Measurements from ENCODE around the gene MYZAP.

MYZAP gene

DNA sequence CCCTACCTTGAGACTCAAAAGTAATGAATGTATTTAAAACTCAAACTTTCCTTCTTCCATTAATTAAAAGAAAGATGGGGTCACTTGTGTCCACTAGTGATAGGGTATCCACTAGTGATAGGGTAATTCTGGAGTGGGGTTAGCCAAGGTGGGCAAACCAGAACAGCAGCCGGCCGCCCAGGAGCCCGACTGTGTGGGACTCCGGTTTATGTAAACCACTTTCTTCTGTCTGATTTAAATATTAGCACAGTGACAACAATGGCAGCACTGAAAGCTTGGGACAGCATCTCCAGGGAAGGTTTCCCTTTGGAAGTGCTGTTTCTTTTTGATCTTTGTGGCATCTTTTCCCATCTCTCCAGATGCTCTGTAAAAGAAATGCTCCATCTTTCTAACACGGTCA lies 722 bp downstream of the MYZAP start:
- H3K27ac ChIP-seq (ENCODE audit: low read depth, low read length), result no peak overlapping the region
- no peaks in the 10 kb centered on the region for H3K36me3 ChIP-seq (ENCODE audit: control insufficient read depth, insufficient read depth, low read length)
- H3K27me3 ChIP-seq (ENCODE audit: control insufficient read depth, insufficient read depth, low read length), result peaks cover 43% of the 10 kb centered on the region
- no peak overlapping the region for H3K9ac ChIP-seq (ENCODE audit: low read length)
- no peaks in the 10 kb centered on the region for H3K9me3 ChIP-seq (ENCODE audit: control insufficient read depth, insufficient read depth, low read depth, low read length)
- 0 out of 2 replicates have a peak, but pooled peaks cover 5% of the 10 kb centered on the region for H3K4me1 ChIP-seq (ENCODE audit: control insufficient read depth, insufficient read depth, low read length)
- H3K4me3 ChIP-seq (ENCODE audit: low read depth, low read length), result peak overlapping the region; percentile 79

- Histone ChIP-seq H3K27me3 (ENCODE audit: control insufficient read depth, insufficient read depth, low read length) (peaks cover 43% of the 10 kb centered on the region), H3K36me3 (ENCODE audit: control insufficient read depth, insufficient read depth, low read length) (no peaks in the 10 kb centered on the region), H3K9ac (ENCODE audit: low read length) (no peak overlapping the region), H3K9me3 (ENCODE audit: control insufficient read depth, insufficient read depth, low read depth, low read length) (no peaks in the 10 kb centered on the region), H3K27ac (ENCODE audit: low read depth, low read length) (no peak overlapping the region), H3K4me3 (ENCODE audit: low read depth, low read length) (no peak overlapping the region), H3K4me1 (ENCODE audit: control insufficient read depth, insufficient read depth, low read length) (0 out of 2 replicates have a peak, but pooled peaks cover 5% of the 10 kb centered on the region)
These were observed 1.2 kb downstream of the MYZAP start for GRCh38 chr15:57592836-57593420.

- H3K9me3 ChIP-seq (ENCODE audit: control insufficient read depth, insufficient read depth, low read depth, low read length), result no peaks in the 10 kb centered on the region
- no peak overlapping the region for H3K27ac ChIP-seq (ENCODE audit: low read depth, low read length)
- peaks cover 7% of the 10 kb centered on the region; the same call in 1 of the 2 replicates for H3K4me1 ChIP-seq (ENCODE audit: control insufficient read depth, insufficient read depth, low read length)
- peaks cover 43% of the 10 kb centered on the region for H3K27me3 ChIP-seq (ENCODE audit: control insufficient read depth, insufficient read depth, low read length)
- no peaks in the 10 kb centered on the region for H3K36me3 ChIP-seq (ENCODE audit: control insufficient read depth, insufficient read depth, low read length)
- H3K4me3 ChIP-seq (ENCODE audit: low read depth, low read length), result no peak overlapping the region
- H3K9ac ChIP-seq (ENCODE audit: low read length), result no peak overlapping the region
These were observed 2.8 kb downstream of the MYZAP start for GRCh38 chr15:57594479-57594878.

DNA sequence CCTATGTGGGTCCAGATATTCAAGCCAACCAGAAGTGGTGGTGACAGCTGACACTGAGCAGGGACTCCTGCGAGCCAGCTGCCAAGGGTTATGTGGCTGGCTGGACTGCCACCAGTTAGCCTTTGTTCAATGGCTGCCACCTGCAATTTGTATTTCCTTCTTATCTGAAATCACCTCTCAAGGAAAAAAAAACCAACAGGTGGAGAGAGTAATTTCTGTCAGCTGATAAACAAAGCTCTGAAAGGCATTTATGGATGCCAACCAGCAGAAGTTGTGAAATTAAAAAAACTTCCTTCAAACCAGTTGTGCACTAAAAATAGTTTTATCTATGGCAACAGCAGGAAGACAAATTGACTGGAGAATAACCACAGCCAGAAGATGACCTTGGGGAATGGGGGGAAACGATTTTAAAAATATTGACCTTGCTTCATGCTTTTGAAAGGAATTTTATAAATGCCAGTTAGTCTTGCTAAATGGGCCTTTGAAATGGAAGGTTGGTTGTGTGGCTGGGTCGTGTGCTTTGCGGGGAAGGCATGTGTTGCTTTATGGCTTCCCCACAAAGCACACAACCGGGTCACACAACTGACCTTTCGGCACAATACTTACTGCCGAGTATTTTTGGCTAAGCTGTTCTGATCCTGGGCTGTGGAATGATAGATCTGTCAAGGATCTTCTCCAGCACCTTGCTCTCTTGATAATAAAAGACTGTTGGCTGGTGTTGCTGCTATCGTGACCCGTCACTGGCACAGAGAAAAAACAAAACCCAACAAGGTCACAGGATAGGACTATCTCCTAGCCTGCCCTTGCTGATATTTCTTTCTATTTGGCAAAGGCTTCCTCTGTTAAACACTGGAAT lies 3.5 kb downstream of the MYZAP start:
- Histone ChIP-seq H3K36me3 (ENCODE audit: control insufficient read depth, insufficient read depth, low read length) (no peaks in the 10 kb centered on the region), H3K9me3 (ENCODE audit: control insufficient read depth, insufficient read depth, low read depth, low read length) (no peaks in the 10 kb centered on the region), H3K27me3 (ENCODE audit: control insufficient read depth, insufficient read depth, low read length) (peaks cover 36% of the 10 kb centered on the region), H3K4me3 (ENCODE audit: low read depth, low read length) (no peak overlapping the region), H3K27ac (ENCODE audit: low read depth, low read length) (no peak overlapping the region), H3K4me1 (ENCODE audit: control insufficient read depth, insufficient read depth, low read length) (peaks cover 8% of the 10 kb centered on the region; the same call in 1 of the 2 replicates), H3K9ac (ENCODE audit: low read length) (no peak overlapping the region)

DNA sequence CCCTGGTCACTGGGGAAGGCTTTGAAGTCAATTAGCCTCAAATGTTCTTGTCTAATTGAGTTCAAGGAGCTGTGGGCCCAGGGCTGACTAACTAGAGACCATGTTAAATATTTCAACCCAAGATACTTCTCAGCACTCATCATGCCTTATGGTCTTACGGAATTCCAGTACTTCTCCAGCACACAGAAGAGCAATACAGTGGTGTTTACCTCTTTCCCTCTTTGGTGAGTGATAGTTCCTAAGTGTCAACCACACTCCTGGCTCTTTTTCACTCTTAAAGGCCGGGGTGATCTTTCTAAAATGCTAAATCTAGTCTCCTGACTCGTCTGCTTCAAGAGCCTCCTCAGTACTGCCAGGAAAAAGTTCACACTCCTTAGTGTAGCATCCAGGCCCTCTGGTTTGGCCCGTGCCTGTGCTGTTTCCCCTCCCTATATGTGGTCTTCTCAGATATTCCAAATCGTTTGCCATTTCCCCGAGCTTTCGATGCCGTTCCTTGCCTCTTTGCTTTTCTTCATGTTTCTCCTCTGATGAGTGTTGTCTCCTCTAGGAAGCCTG lies 4.7 kb downstream of the MYZAP start:
- peaks cover 5% of the 10 kb centered on the region; the same call in 1 of the 2 replicates for H3K4me1 ChIP-seq (ENCODE audit: control insufficient read depth, insufficient read depth, low read length)
- no peak overlapping the region for H3K9ac ChIP-seq (ENCODE audit: low read length)
- H3K36me3 ChIP-seq (ENCODE audit: control insufficient read depth, insufficient read depth, low read length), result no peaks in the 10 kb centered on the region
- no peak overlapping the region for H3K4me3 ChIP-seq (ENCODE audit: low read depth, low read length)
- peaks cover 24% of the 10 kb centered on the region for H3K27me3 ChIP-seq (ENCODE audit: control insufficient read depth, insufficient read depth, low read length)
- no peaks in the 10 kb centered on the region for H3K9me3 ChIP-seq (ENCODE audit: control insufficient read depth, insufficient read depth, low read depth, low read length)
- no peak overlapping the region for H3K27ac ChIP-seq (ENCODE audit: low read depth, low read length)

DNA sequence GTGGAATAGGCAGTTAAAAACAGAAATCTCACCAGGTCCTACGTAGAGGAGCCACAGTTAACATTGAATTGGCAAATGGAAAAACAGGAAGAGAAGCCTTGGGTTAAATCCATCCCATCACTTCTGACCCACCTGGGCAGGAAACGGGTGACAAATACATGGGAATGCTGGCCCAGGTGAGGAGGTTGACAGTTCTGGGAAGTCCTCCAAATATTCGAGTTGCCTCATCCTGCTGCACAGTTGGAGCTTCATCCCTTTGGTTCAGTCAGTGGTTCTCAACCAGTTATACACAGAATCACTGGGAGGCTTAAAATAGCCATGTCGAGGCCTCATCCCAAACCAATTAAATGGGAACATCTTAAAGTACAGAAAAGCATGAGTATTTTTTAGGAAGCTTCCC lies 5.3 kb downstream of the MYZAP start:
- H3K4me3 ChIP-seq (ENCODE audit: low read depth, low read length), result no peak overlapping the region
- no peaks in the 10 kb centered on the region for H3K36me3 ChIP-seq (ENCODE audit: control insufficient read depth, insufficient read depth, low read length)
- H3K27ac ChIP-seq (ENCODE audit: low read depth, low read length), result no peak overlapping the region
- H3K9ac ChIP-seq (ENCODE audit: low read length), result no peak overlapping the region
- H3K27me3 ChIP-seq (ENCODE audit: control insufficient read depth, insufficient read depth, low read length), result peaks cover 19% of the 10 kb centered on the region
- peaks cover 4% of the 10 kb centered on the region; the same call in 1 of the 2 replicates for H3K4me1 ChIP-seq (ENCODE audit: control insufficient read depth, insufficient read depth, low read length)
- no peaks in the 10 kb centered on the region for H3K9me3 ChIP-seq (ENCODE audit: control insufficient read depth, insufficient read depth, low read depth, low read length)

- H3K4me3 ChIP-seq (ENCODE audit: low read depth, low read length), result no peak overlapping the region
- H3K4me1 ChIP-seq (ENCODE audit: control insufficient read depth, insufficient read depth, low read length), result peaks cover 4% of the 10 kb centered on the region; the same call in 1 of the 2 replicates
- no peak overlapping the region for H3K27ac ChIP-seq (ENCODE audit: low read depth, low read length)
- H3K27me3 ChIP-seq (ENCODE audit: control insufficient read depth, insufficient read depth, low read length), result peaks cover 14% of the 10 kb centered on the region
- H3K36me3 ChIP-seq (ENCODE audit: control insufficient read depth, insufficient read depth, low read length), result no peaks in the 10 kb centered on the region
- no peak overlapping the region for H3K9ac ChIP-seq (ENCODE audit: low read length)
- H3K9me3 ChIP-seq (ENCODE audit: control insufficient read depth, insufficient read depth, low read depth, low read length), result no peaks in the 10 kb centered on the region
These were observed 5.7 kb downstream of the MYZAP start for GRCh38 chr15:57597431-57597830.

GRCh38 chr15:57598346-57598745 lies 6.6 kb downstream of the MYZAP start:
- Histone ChIP-seq H3K27ac (ENCODE audit: low read depth, low read length) (no peak overlapping the region), H3K4me1 (ENCODE audit: control insufficient read depth, insufficient read depth, low read length) (peaks cover 4% of the 10 kb centered on the region; the same call in 1 of the 2 replicates), H3K9ac (ENCODE audit: low read length) (no peak overlapping the region), H3K4me3 (ENCODE audit: low read depth, low read length) (no peak overlapping the region), H3K36me3 (ENCODE audit: control insufficient read depth, insufficient read depth, low read length) (no peaks in the 10 kb centered on the region), H3K9me3 (ENCODE audit: control insufficient read depth, insufficient read depth, low read depth, low read length) (no peaks in the 10 kb centered on the region), H3K27me3 (ENCODE audit: control insufficient read depth, insufficient read depth, low read length) (peaks cover 5% of the 10 kb centered on the region; the same call in 1 of the 2 replicates)

GRCh38 chr15:57599296-57599810 lies 7.6 kb downstream of the MYZAP start:
- Histone ChIP-seq H3K4me1 (ENCODE audit: control insufficient read depth, insufficient read depth, low read length) (peaks cover 4% of the 10 kb centered on the region; the same call in 1 of the 2 replicates), H3K27ac (ENCODE audit: low read depth, low read length) (no peak overlapping the region), H3K9me3 (ENCODE audit: control insufficient read depth, insufficient read depth, low read depth, low read length) (no peaks in the 10 kb centered on the region), H3K27me3 (ENCODE audit: control insufficient read depth, insufficient read depth, low read length) (no peaks in the 10 kb centered on the region), H3K9ac (ENCODE audit: low read length) (no peak overlapping the region), H3K4me3 (ENCODE audit: low read depth, low read length) (no peak overlapping the region), H3K36me3 (ENCODE audit: control insufficient read depth, insufficient read depth, low read length) (no peaks in the 10 kb centered on the region)

GRCh38 chr15:57600197-57600596 lies 8.5 kb downstream of the MYZAP start:
- no peak overlapping the region for H3K4me3 ChIP-seq (ENCODE audit: low read depth, low read length)
- H3K27me3 ChIP-seq (ENCODE audit: control insufficient read depth, insufficient read depth, low read length), result no peaks in the 10 kb centered on the region
- H3K4me1 ChIP-seq (ENCODE audit: control insufficient read depth, insufficient read depth, low read length), result peaks cover 4% of the 10 kb centered on the region; the same call in 1 of the 2 replicates
- H3K9me3 ChIP-seq (ENCODE audit: control insufficient read depth, insufficient read depth, low read depth, low read length), result no peaks in the 10 kb centered on the region
- H3K9ac ChIP-seq (ENCODE audit: low read length), result no peak overlapping the region
- no peaks in the 10 kb centered on the region for H3K36me3 ChIP-seq (ENCODE audit: control insufficient read depth, insufficient read depth, low read length)
- no peak overlapping the region for H3K27ac ChIP-seq (ENCODE audit: low read depth, low read length)

DNA sequence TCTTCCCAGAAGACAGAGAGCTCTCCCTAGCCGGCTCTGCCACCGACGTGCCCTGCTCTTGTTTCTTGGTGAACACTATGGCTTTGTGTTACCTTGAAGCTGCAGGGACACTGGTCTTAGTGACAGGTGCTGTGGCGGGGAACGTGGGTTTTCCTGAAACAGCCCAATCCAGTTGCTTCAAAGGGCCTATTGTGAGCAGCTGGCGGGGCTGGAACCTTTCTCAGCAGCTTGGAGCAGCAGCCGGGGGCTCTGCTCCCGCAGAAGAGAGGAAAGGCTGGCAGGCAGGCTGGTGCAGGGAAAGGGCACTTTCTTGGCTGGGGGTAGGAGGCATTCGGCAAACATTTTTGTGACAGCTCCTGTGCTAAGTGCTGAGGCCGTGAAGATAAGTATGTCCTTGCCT lies 12.8 kb downstream of the MYZAP start:
- H3K27ac ChIP-seq (ENCODE audit: low read depth, low read length), result no peak overlapping the region
- no peaks in the 10 kb centered on the region for H3K36me3 ChIP-seq (ENCODE audit: control insufficient read depth, insufficient read depth, low read length)
- no peaks in the 10 kb centered on the region for H3K9me3 ChIP-seq (ENCODE audit: control insufficient read depth, insufficient read depth, low read depth, low read length)
- no peak overlapping the region for H3K9ac ChIP-seq (ENCODE audit: low read length)
- no peaks in the 10 kb centered on the region for H3K27me3 ChIP-seq (ENCODE audit: control insufficient read depth, insufficient read depth, low read length)
- peaks cover under 1% of the 10 kb centered on the region; the same call in 1 of the 2 replicates for H3K4me1 ChIP-seq (ENCODE audit: control insufficient read depth, insufficient read depth, low read length)
- no peak overlapping the region for H3K4me3 ChIP-seq (ENCODE audit: low read depth, low read length)
